Measurements from ENCODE around the gene CALHM4. TPM values are rescaled to one million over a fixed set of nuclear protein-coding genes. Genes with fewer than 3 reads are reported as not detected.

The CALHM4 gene
- polyA plus RNA-seq, 1 of the 3 experiments (the other 2 are of a cell fraction): not detected

GRCh38 chr6:116595247-116595646, 41.7 kb downstream of the CALHM4 start:
- DNase-seq: no peak
- Histone ChIP-seq H2AFZ (ENCODE audit: low read depth) (no peak overlapping the region), H3K4me2 (no peak overlapping the region), H3K27me3 (ENCODE audit: insufficient read depth) (no peaks in the 10 kb centered on the region), H3K4me3 (ENCODE audit: low read depth in 2 of 2, low read length in 1 of 2) (no peak overlapping the region), H3K9me2 (peaks cover 5% of the 10 kb centered on the region; the same call in 1 of the 2 replicates), H3K36me3 (replicated peaks in 1 of 2; ENCODE audit: control insufficient read depth in 1 of 2, insufficient read depth in 2 of 2, low read length in 1 of 2) (peaks cover 50 to 54% of the 10 kb centered on the region in 2 experiments), H4K20me1 (ENCODE audit: insufficient read depth) (no peaks in the 10 kb centered on the region), H3F3A (replicated peaks; ENCODE audit: insufficient read depth) (peaks cover 15% of the 10 kb centered on the region), H3K4me1 (ENCODE audit: control insufficient read depth in 1 of 2, insufficient read depth in 2 of 2, low read depth in 1 of 2, low read length in 1 of 2) (no peaks in the 10 kb centered on the region), H3K9ac (no peak overlapping the region), H3K79me2 (ENCODE audit: insufficient read depth) (no peaks in the 10 kb centered on the region), H3K27ac (ENCODE audit: low read depth in 2 of 2, low read length in 1 of 2) (no peak overlapping the region), H3K9me3 (no peaks in the 10 kb centered on the region)
- 83% methylated on average over 3 of the region's 3 CpGs for WGBS (ENCODE audit: low lambda C conversion rate)
- no peak for TF ChIP-seq TAF1 (IDR thresholded peaks at IDR 0.05; ENCODE audit: borderline replicate concordance, low read depth, low read length)
- no peak for TF ChIP-seq USF2 (IDR thresholded peaks at IDR 0.05; ENCODE audit: borderline replicate concordance, low read depth, low read length)
- no peak for TF ChIP-seq MAX (IDR thresholded peaks at IDR 0.05; ENCODE audit: low read depth)
- no peak for TF ChIP-seq NFIC (IDR thresholded peaks at IDR 0.05; ENCODE audit: borderline replicate concordance)
- no peak for TF ChIP-seq NRF1 (IDR thresholded peaks at IDR 0.05; ENCODE audit: low read depth, low read length)
- TF ChIP-seq POLR2AphosphoS5 (IDR thresholded peaks at IDR 0.05; ENCODE audit: low read depth, low read length): no peak
- TF ChIP-seq SMC3 (IDR thresholded peaks at IDR 0.05; ENCODE audit: low read depth, low read length): no peak
- no peak for TF ChIP-seq EZH2phosphoT487 (IDR thresholded peaks at IDR 0.05; ENCODE audit: borderline replicate concordance, low read depth)
- no peak for TF ChIP-seq IRF3 (IDR thresholded peaks at IDR 0.05; ENCODE audit: low read depth, low read length)
- no peak for TF ChIP-seq SIN3A (IDR thresholded peaks at IDR 0.05; ENCODE audit: borderline replicate concordance, low read depth, low read length)
- no peak for TF ChIP-seq ZBTB33 (IDR thresholded peaks at IDR 0.05; ENCODE audit: borderline replicate concordance, low read depth)
- no peak for TF ChIP-seq TEAD4 (IDR thresholded peaks at IDR 0.05; ENCODE audit: borderline replicate concordance, insufficient read depth)
- no peak for TF ChIP-seq MEF2A (IDR thresholded peaks at IDR 0.05; ENCODE audit: borderline replicate concordance, low read depth)
- TF ChIP-seq FOXJ3 (CRISPR knock-in tag; IDR thresholded peaks at IDR 0.05): no peak
- no peak for TF ChIP-seq TCF12 (IDR thresholded peaks at IDR 0.05)
- TF ChIP-seq USF1 (IDR thresholded peaks at IDR 0.05; ENCODE audit: borderline replicate concordance, low read depth): no peak
- no peak for TF ChIP-seq YY1 (IDR thresholded peaks at IDR 0.05; ENCODE audit: low read depth)
- no peak for TF ChIP-seq REST (IDR thresholded peaks at IDR 0.05; ENCODE audit: low read depth, low read length)
- no peak for TF ChIP-seq JUND (IDR thresholded peaks at IDR 0.05)
- TF ChIP-seq RAD21 (IDR thresholded peaks at IDR 0.05; ENCODE audit: low read length): no peak
- POLR2A ChIA-PET: no interaction called here
- CTCF ChIA-PET: interaction anchor here (0.8 kb wide), 1 partner anchor 34 kb away, joined by 3 read pairs; no protein-coding TSS in a partner anchor
